HEK293T (cell line): Measurements from ENCODE around the gene PPP1R3G.

Experiments
- ARNT ChIP-seq: fragments of 450-650 bp; IDR thresholded peaks from 2 replicates; pipeline ENCODE4 v1.6.1; 2017; ENCODE audit warnings: mild to moderate bottlenecking
- BHLHE40 ChIP-seq: fragments of 450-650 bp; IDR thresholded peaks from 2 replicates; pipeline ENCODE4 v1.6.1; 2016; ENCODE audit warnings: mild to moderate bottlenecking, moderate library complexity, borderline replicate concordance
- FOXA1 ChIP-seq: fragments of 450-650 bp; IDR thresholded peaks from 2 replicates; pipeline ENCODE4 v1.6.1; 2016; ENCODE audit warnings: mild to moderate bottlenecking
- FOXK2 ChIP-seq: fragments of 450-650 bp; IDR thresholded peaks from 2 replicates; pipeline ENCODE4 v1.6.1; 2016; ENCODE audit warnings: mild to moderate bottlenecking
- HDGF ChIP-seq: fragments of 450-650 bp; IDR thresholded peaks from 2 replicates; pipeline ENCODE4 v1.6.1; 2017; ENCODE audit warnings: antibody characterized with exemption, borderline replicate concordance

DNA sequence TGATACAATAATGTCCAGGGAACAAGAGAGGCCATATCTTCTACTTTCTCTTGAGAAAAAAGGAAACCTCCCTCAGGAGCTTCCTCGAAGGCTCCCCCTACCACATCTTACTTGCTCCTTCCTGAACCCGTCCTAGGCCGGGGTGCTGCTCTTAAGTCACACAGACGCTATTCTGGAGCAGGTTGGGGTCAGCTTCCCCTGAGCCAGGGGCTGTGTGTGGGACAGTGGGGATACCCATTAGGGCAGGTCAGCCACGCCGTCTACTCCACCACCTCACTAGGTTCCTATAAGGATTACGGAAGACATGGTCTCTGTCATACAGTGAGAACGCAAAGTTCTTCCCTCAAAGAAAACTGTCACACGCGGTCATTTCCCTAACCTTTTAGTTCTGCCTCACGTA lies 8.2 kb upstream of the PPP1R3G start:
- TF ChIP-seq FOXK2 (no peak), ARNT (no peak), BHLHE40 (no peak), HDGF (no peak), FOXA1 (no peak)
